IMR-90 (cell line): Measurements from ENCODE around the gene MIEF1. TPM values are rescaled to one million over a fixed set of nuclear protein-coding genes. Genes with fewer than 3 reads are reported as not detected.
A peak's percentile ranks its signal among the peaks of the same experiment; 100 is the strongest.

Source experiments
- ATAC-seq: fragments of 200-7000 bp; cut with Tn5 transposase; 2 replicates; pipeline ENCODE4 v1.9.1; 2020; ENCODE audit warnings: low read depth, mild to moderate bottlenecking, moderate library complexity
- BruUV-seq: library from RNA; stranded (reverse); fragments of 400-500 nt; replicated peaks from 2 replicates; lab custom pipeline; 2021; lab: Mats Ljungman, UMichigan
- CTCF ChIA-PET: fragments of 300-600 bp; formaldehyde crosslinking; extraction: SDS; loops from one replicate; lab custom pipeline; 2021; ENCODE audit warnings: antibody characterized with exemption; lab: Yijun Ruan, JAX
- POLR2A ChIA-PET: fragments of 300-600 bp; sonication (Branson Sonifier 250); formaldehyde crosslinking; loops from one replicate; lab custom pipeline; 2022; ENCODE audit warnings: antibody characterized with exemption; ENCODE audit not compliant: unreplicated experiment; lab: Charles Lee
- DNase-seq: peaks from one replicate; pipeline ENCODE4 v3.0.0; 2013
- H2AFZ ChIP-seq: replicated peaks from 2 replicates; pipeline ENCODE3; 2013; ENCODE audit warnings: low read length, mild to moderate bottlenecking; ENCODE audit not compliant: poor library complexity
- H2AK5ac ChIP-seq: 2 replicates; pipeline ENCODE4 v1.6.1; 2013; ENCODE audit warnings: low read depth, low read length, inconsistent platforms
- H2AK9ac ChIP-seq: replicated peaks from 2 replicates; pipeline ENCODE3; 2013; ENCODE audit warnings: mild to moderate bottlenecking, low read depth, low read length, moderate library complexity; ENCODE audit not compliant: poor library complexity
- H2BK120ac ChIP-seq: 2 replicates; pipeline ENCODE4 v1.6.1; 2013; ENCODE audit warnings: low read depth, low read length, inconsistent platforms
- H2BK15ac ChIP-seq: 3 replicates; pipeline ENCODE4 v1.6.1; 2013; ENCODE audit warnings: low read depth, low read length, inconsistent platforms
- H2BK20ac ChIP-seq: 2 replicates; pipeline ENCODE4 v1.6.1; 2013; ENCODE audit warnings: low read depth, mild to moderate bottlenecking, inconsistent platforms, low read length, moderate library complexity
- H2BK5ac ChIP-seq: 2 replicates; pipeline ENCODE4 v1.6.1; 2013; ENCODE audit warnings: mild to moderate bottlenecking, low read depth, low read length, inconsistent platforms; ENCODE audit not compliant: poor library complexity, severe bottlenecking
- H3K14ac ChIP-seq: replicated peaks from 2 replicates; pipeline ENCODE4 v1.6.1; 2013; ENCODE audit warnings: low read depth, low read length, inconsistent platforms
- H3K18ac ChIP-seq: 2 replicates; pipeline ENCODE4 v1.6.1; 2013; ENCODE audit warnings: low read depth, low read length, control low read depth
- H3K23ac ChIP-seq: 2 replicates; pipeline ENCODE4 v1.6.1; 2013; ENCODE audit warnings: low read depth, low read length, inconsistent platforms
- H3K27ac ChIP-seq: 2 replicates; pipeline ENCODE4 v1.5.1; 2013; ENCODE audit warnings: mild to moderate bottlenecking, control low read depth, low read length; ENCODE audit not compliant: insufficient read depth
- H3K27me3 ChIP-seq: 2 replicates; pipeline ENCODE4 v1.6.1; 2013; ENCODE audit warnings: low read length; ENCODE audit not compliant: control insufficient read depth, insufficient read depth
- H3K36me3 ChIP-seq: 2 replicates; pipeline ENCODE4 v1.6.1; 2013; ENCODE audit warnings: low read length, mixed read lengths; ENCODE audit not compliant: control insufficient read depth, insufficient read depth
- H3K4ac ChIP-seq: 2 replicates; pipeline ENCODE4 v1.6.1; 2013; ENCODE audit warnings: low read depth, low read length, inconsistent platforms
- H3K4me1 ChIP-seq: 2 replicates; pipeline ENCODE4 v1.6.1; 2013; ENCODE audit warnings: low read length, mixed read lengths; ENCODE audit not compliant: control insufficient read depth, insufficient read depth
- H3K4me2 ChIP-seq: 2 replicates; pipeline ENCODE4 v1.6.1; 2013; ENCODE audit warnings: low read depth, mild to moderate bottlenecking, control low read depth, low read length, moderate library complexity
- H3K4me3 ChIP-seq: 2 replicates; pipeline ENCODE4 v1.5.1; 2013; ENCODE audit warnings: low read depth, mild to moderate bottlenecking, control low read depth, low read length, moderate library complexity; ENCODE audit not compliant: insufficient read depth
- H3K56ac ChIP-seq: 2 replicates; pipeline ENCODE4 v1.6.1; 2013; ENCODE audit warnings: low read length, inconsistent platforms; ENCODE audit not compliant: insufficient read depth; ENCODE audit errors: extremely low read depth
- H3K79me1 ChIP-seq, 2 experiments: 2 replicates each; pipeline ENCODE4 v1.6.1; 2013; ENCODE audit warnings: low read length in 2 of 2, inconsistent platforms in 1 of 2, low read depth in 1 of 2
- H3K9ac ChIP-seq: 2 replicates; pipeline ENCODE4 v1.6.1; 2013; ENCODE audit warnings: low read depth, low read length, control low read depth
- H3K9me1 ChIP-seq: 2 replicates; pipeline ENCODE4 v1.6.1; 2013; ENCODE audit warnings: low read length, inconsistent platforms; ENCODE audit not compliant: insufficient read depth
- H3K9me3 ChIP-seq: 2 replicates; pipeline ENCODE4 v1.6.1; 2013; ENCODE audit warnings: low read length; ENCODE audit not compliant: control insufficient read depth, insufficient read depth
- H4K20me1 ChIP-seq: 2 replicates; pipeline ENCODE4 v1.6.1; 2013; ENCODE audit warnings: low read length, inconsistent platforms; ENCODE audit not compliant: insufficient read depth
- H4K5ac ChIP-seq: 2 replicates; pipeline ENCODE4 v1.6.1; 2013; ENCODE audit warnings: mild to moderate bottlenecking, low read depth, low read length, control low read depth
- H4K8ac ChIP-seq, 2 experiments: 2 replicates each; pipeline ENCODE4 v1.6.1; 2013; ENCODE audit warnings: low read depth in 2 of 2, low read length in 2 of 2, control low read depth in 1 of 2, inconsistent platforms in 1 of 2
- H4K91ac ChIP-seq: 2 replicates; pipeline ENCODE4 v1.6.1; 2013; ENCODE audit warnings: low read depth, low read length, inconsistent platforms; ENCODE audit not compliant: insufficient read depth
- MXI1 ChIP-seq: IDR thresholded peaks from 2 replicates; pipeline ENCODE4 v1.6.1; 2012; ENCODE audit warnings: low read depth, mild to moderate bottlenecking, low read length, moderate library complexity, borderline replicate concordance
- POLR2A ChIP-seq: IDR thresholded peaks from 2 replicates; pipeline ENCODE4 v1.6.1; 2012; ENCODE audit warnings: mild to moderate bottlenecking, low read depth, low read length
- RCOR1 ChIP-seq: IDR thresholded peaks from 2 replicates; pipeline ENCODE4 v1.6.1; 2012; ENCODE audit warnings: mild to moderate bottlenecking, low read length, improper control_type of control experiment; ENCODE audit not compliant: insufficient replicate concordance
- SMC3 ChIP-seq: fragments of 150-350 bp; IDR thresholded peaks from 2 replicates; pipeline ENCODE4 v1.6.1; 2016; ENCODE audit warnings: low read depth, mild to moderate bottlenecking, antibody characterized with exemption, low read length, moderate library complexity
- WGBS, 2 experiments: methylation state at CpG; one replicate each; pipeline versions ENCODE4 v1.1.5 to v1.1.7; 2013; ENCODE audit warnings: missing lambda C conversion rate in 2 of 2; ENCODE audit not compliant: insufficient read length in 1 of 2; ENCODE audit errors: extremely low coverage in 2 of 2; 5-methylcytosine and 5-hydroxymethylcytosine counted together
- dilution Hi-C: fragments of 300-500 bp; cut with HindIII; formaldehyde crosslinking; loops from one replicate; pipeline ENCODE4 v1.14.3; 2018; ENCODE audit warnings: low sequenced_read_pairs; ENCODE audit not compliant: unreplicated experiment
- in situ Hi-C: fragments of 300-500 bp; cut with MboI; formaldehyde crosslinking; loops from 3 replicates; pipeline ENCODE4 v1.14.3; 2019; ENCODE audit warnings: low sequenced_read_pairs, inconsistent platforms, mixed read lengths
- intact Hi-C: fragments of 100-400 bp; cut with micrococcal nuclease; formaldehyde crosslinking; loops from 2 replicates; pipeline ENCODE4 v1.10.0; 2022
- polyA plus RNA-seq, 3 experiments: library from polyadenylated mRNA; depleted of rRNA; stranded (reverse); fragments of >200 nt; gene quantifications; 2 replicates each; pipeline ENCODE4 v1.2.3, GENCODE V29; 2012; ENCODE audit warnings: low replicate concordance in 1 of 3
- total RNA-seq: library from RNA; depleted of rRNA; stranded (reverse); fragments of >200 nt; gene quantifications from 2 replicates; pipeline ENCODE4 v1.2.3, GENCODE V29; 2012
- TF ChIP-seq, protein P1 (sequence below): fragments of 150-350 bp; IDR thresholded peaks from 2 replicates; pipeline ENCODE4 v1.6.1; 2016; ENCODE audit warnings: low read depth, mild to moderate bottlenecking, low read length, moderate library complexity, borderline replicate concordance

The MIEF1 gene
- total and polyA plus RNA-seq, 2 of the 4 experiments (the other 2 are of a cell fraction): 9.7 to 16.9 TPM

DNA sequence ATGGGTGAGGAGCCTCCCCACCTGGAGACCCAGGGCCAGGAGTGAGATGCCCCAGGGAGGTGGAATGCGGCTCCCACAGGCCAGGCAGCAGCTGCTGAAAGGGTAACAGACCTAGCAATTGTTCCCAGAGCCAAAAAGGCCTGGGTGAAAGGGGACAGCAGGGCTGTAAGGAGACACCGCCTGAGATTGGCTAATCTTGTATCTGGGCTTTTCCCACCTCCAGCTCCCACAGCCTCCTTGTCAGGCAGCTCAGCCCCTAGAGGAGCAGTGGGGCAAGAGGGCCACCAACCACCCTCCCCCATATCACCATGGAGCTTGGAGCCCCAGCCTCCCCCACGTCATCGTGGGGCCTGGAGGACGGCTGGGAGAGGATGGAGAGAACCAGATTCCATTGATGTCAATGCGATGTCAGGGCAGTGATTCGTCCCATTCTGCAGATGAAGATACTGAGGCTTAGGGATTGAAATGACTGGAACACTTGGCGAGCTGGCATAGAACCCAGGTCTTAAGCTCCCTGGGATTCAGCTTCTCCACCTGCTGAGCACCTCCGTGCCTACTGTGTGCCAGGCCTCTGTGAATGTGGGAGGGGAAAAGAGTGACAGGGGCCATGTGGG, 48.2 kb upstream of the MIEF1 start:
- POLR2A ChIA-PET: no interaction called here
- WGBS, 2 experiments: 70% methylated on average over 4 of the region's 9 CpGs; no CpG with 5 or more reads in 1 of the 2 experiments
- CTCF ChIA-PET: no interaction called here
- intact Hi-C loops: no loop called here
- Histone ChIP-seq H3K27me3 (peaks cover 40% of the 10 kb centered on the region), H3K4me1 (peaks cover 8% of the 10 kb centered on the region; the same call in 1 of the 2 replicates), H4K5ac (no peak overlapping the region), H2BK20ac (no peak overlapping the region), H3K27ac (no peak overlapping the region), H2BK15ac (no peak overlapping the region), H3K4ac (no peak overlapping the region), H3K4me3 (no peak overlapping the region), H3K56ac (no peak overlapping the region), H4K8ac (no peak overlapping the region), H3K18ac (no peak overlapping the region), H2AK5ac (0 out of 2 replicates have a peak overlapping the region, but pooled peaks have one; percentile 1), H2AK9ac (peak overlapping the region; percentile 55), H2AFZ (no peak overlapping the region), H3K9me1 (no peaks in the 10 kb centered on the region; the same call in none of the 2 replicates), H3K36me3 (no peaks in the 10 kb centered on the region), H4K20me1 (no peaks in the 10 kb centered on the region), H3K9ac (no peak overlapping the region), H3K4me2 (no peak overlapping the region), H3K23ac (no peak overlapping the region; the same call in 1 of the 2 replicates), H4K91ac (no peak overlapping the region), H2BK5ac (no peak overlapping the region), H2BK120ac (no peak overlapping the region), H3K79me1 (no peaks in the 10 kb centered on the region), H3K14ac (no peak overlapping the region), H3K9me3 (no peaks in the 10 kb centered on the region)
- TF ChIP-seq, protein P1, sequence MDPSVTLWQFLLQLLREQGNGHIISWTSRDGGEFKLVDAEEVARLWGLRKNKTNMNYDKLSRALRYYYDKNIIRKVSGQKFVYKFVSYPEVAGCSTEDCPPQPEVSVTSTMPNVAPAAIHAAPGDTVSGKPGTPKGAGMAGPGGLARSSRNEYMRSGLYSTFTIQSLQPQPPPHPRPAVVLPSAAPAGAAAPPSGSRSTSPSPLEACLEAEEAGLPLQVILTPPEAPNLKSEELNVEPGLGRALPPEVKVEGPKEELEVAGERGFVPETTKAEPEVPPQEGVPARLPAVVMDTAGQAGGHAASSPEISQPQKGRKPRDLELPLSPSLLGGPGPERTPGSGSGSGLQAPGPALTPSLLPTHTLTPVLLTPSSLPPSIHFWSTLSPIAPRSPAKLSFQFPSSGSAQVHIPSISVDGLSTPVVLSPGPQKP: no peak
- TF ChIP-seq POLR2A (no peak), SMC3 (no peak), MXI1 (no peak), RCOR1 (no peak)
- dilution Hi-C loops: no loop called here
- in situ Hi-C loops: no loop called here
- ATAC-seq (no peak), DNase-seq (peak; percentile 17)
- no TSS peak for BruUV-seq
